ENCODE data around the gene LCE3A. TPM values are rescaled to one million over a fixed set of nuclear protein-coding genes. Genes with fewer than 3 reads are reported as not detected.

LCE3A gene
- not detected in 2 replicates for total RNA-seq (2021; fragmentation: NEBNext Ultra II Directional; extraction: Animal tissue kit (Norgen Biotek cat#: 25700))
- not detected in 2 replicates for polyA plus RNA-seq (2011; rRNA removed)
- polyA plus RNA-seq (2011; cell fraction: cytosol; rRNA removed) = not detected
- not detected for polyA plus RNA-seq (2011; cell fraction: nucleus; rRNA removed)
- polyA plus RNA-seq (2012, experiment 1 of 2) = not detected in 4 replicates
- not detected for polyA plus RNA-seq (2012, experiment 2 of 2)
- polyA plus RNA-seq (2013, experiment 1 of 2) = not detected
- polyA plus RNA-seq (2013, experiment 2 of 2) = not detected
- not detected in 2 replicates for polyA minus RNA-seq (2011; rRNA and poly(A)+ RNA removed)
- not detected for polyA minus RNA-seq (2011; cell fraction: cytosol; rRNA and poly(A)+ RNA removed)
- not detected for polyA minus RNA-seq (2011; cell fraction: nucleus; rRNA and poly(A)+ RNA removed)
- long read RNA-seq, experiment 1 = 0 reads
- long read RNA-seq, experiment 2 = 0 reads

- FAIRE-seq (no peak), DNase-seq (ENCODE audit: low read depth in 1 of 2, low spot score in 2 of 2) (no peak)
- Histone ChIP-seq H3K23ac (ENCODE audit: insufficient read length) (no peak within 1 kb of the TSS), H3K9me3 (ENCODE audit: insufficient read depth in 2 of 2, low read depth in 1 of 2, low read length in 1 of 2) (peaks cover 75 to 92% of the 10 kb centered on the region in 2 experiments), H3K4me3 (ENCODE audit: extremely low read depth in 1 of 4, insufficient read depth in 2 of 4, low read depth in 3 of 4, low read length in 4 of 4) (no peak within 1 kb of the TSS), H3K4me1 (replicated peaks in 1 of 4; ENCODE audit: control insufficient read depth in 3 of 4, insufficient read depth in 4 of 4, low read length in 3 of 4) (no peaks in the 10 kb centered on the region), H3K4me2 (ENCODE audit: insufficient read depth in 1 of 2, low read depth in 2 of 2, low read length in 2 of 2) (no peak within 1 kb of the TSS), H3K23me2 (ENCODE audit: low read depth, low read length) (no peaks in the 10 kb centered on the region; the same call in 1 of the 2 replicates), H4K91ac (replicated peaks; ENCODE audit: insufficient read length, low read length) (no peak within 1 kb of the TSS), H3K14ac (ENCODE audit: insufficient read length) (no peak within 1 kb of the TSS), H4K8ac (ENCODE audit: extremely low read depth, insufficient read depth, low read length) (no peak within 1 kb of the TSS; the same call in 1 of the 2 replicates), H3K56ac (replicated peaks; ENCODE audit: insufficient read length, low read depth, low read length) (no peak within 1 kb of the TSS), H3K36me3 (ENCODE audit: control insufficient read depth in 2 of 4, insufficient read depth in 4 of 4, low read length in 3 of 4) (no peaks in the 10 kb centered on the region), H2BK5ac (ENCODE audit: low read depth, low read length) (no peak within 1 kb of the TSS), H2BK120ac (replicated peaks; ENCODE audit: low read depth, low read length) (no peak within 1 kb of the TSS), H4K5ac (ENCODE audit: insufficient read length, low read depth, low read length) (no peak within 1 kb of the TSS), H2BK12ac (ENCODE audit: low read depth, low read length) (no peak within 1 kb of the TSS), H3K4ac (replicated peaks; ENCODE audit: insufficient read length, low read depth, low read length) (no peak within 1 kb of the TSS), H4K20me1 (replicated peaks in 1 of 2; ENCODE audit: control insufficient read depth in 1 of 2, insufficient read depth in 2 of 2, low read length in 2 of 2) (no peaks in the 10 kb centered on the region), H3K27me3 (replicated peaks in 1 of 4; ENCODE audit: control insufficient read depth in 3 of 4, extremely low read depth in 1 of 4, insufficient read depth in 3 of 4, low read length in 3 of 4) (no peaks in the 10 kb centered on the region), H3K18ac (ENCODE audit: extremely low read depth, low read length) (no peak within 1 kb of the TSS), H3K27ac (ENCODE audit: low read depth, low read length) (no peak within 1 kb of the TSS), H2BK15ac (ENCODE audit: low read length) (no peak within 1 kb of the TSS), H3K9ac (replicated peaks in 1 of 4; ENCODE audit: extremely low read depth in 1 of 4, low read depth in 3 of 4, low read length in 3 of 4) (no peak within 1 kb of the TSS), H2AFZ (ENCODE audit: low read length) (no peak within 1 kb of the TSS), H3K79me2 (ENCODE audit: control insufficient read depth in 1 of 2, insufficient read depth in 2 of 2, low read length in 2 of 2) (no peaks in the 10 kb centered on the region), H2BK20ac (ENCODE audit: low read length) (no peak within 1 kb of the TSS), H3K79me1 (ENCODE audit: low read depth, low read length) (no peaks in the 10 kb centered on the region), H2AK5ac (ENCODE audit: low read depth, low read length) (no peak within 1 kb of the TSS)
- no peak for TF ChIP-seq CBX5 (IDR thresholded peaks at IDR 0.05; ENCODE audit: low read depth, low read length)
- TF ChIP-seq EZH2 (IDR thresholded peaks at IDR 0.05; ENCODE audit: low read depth, low read length, severe bottlenecking) = no peak
- TF ChIP-seq E2F6 (IDR thresholded peaks at IDR 0.05) = no peak
- no peak for TF ChIP-seq RAD21 (IDR thresholded peaks at IDR 0.05 in 1 of 2, conservative IDR thresholded peaks at IDR 0.05 in 1 of 2; ENCODE audit: low read depth in 2 of 2, low read length in 2 of 2)
- no peak for TF ChIP-seq KDM4A (IDR thresholded peaks at IDR 0.05; ENCODE audit: low read depth, low read length, severe bottlenecking)
- TF ChIP-seq CBX8 (IDR thresholded peaks at IDR 0.05; ENCODE audit: borderline replicate concordance, low read depth, low read length) = no peak
- no peak for TF ChIP-seq SIN3A (conservative IDR thresholded peaks at IDR 0.05 in 1 of 2, IDR thresholded peaks at IDR 0.05 in 1 of 2; ENCODE audit: low read depth in 1 of 2, low read length in 2 of 2)
- TF ChIP-seq FOSL1 (IDR thresholded peaks at IDR 0.05; ENCODE audit: insufficient read depth, low read depth, low read length) = no peak
- ChIA-PET POLR2A (ENCODE audit: partially characterized antibody) (no interaction called here), CTCF (ENCODE audit: partially characterized antibody) (no interaction called here)
- WGBS, 2 experiments (ENCODE audit: extremely low coverage in 1 of 2, insufficient coverage in 1 of 2, insufficient read length in 1 of 2, insufficient replicate concordance in 2 of 2, low coverage in 1 of 2, low lambda C conversion rate in 2 of 2, missing lambda C conversion rate in 1 of 2) = 69% methylated on average over 9 of the region's 10 CpGs; no CpG with 5 or more reads in 1 of the 2 experiments
Observed at GRCh38 chr1:152622803-152623202, at the start of gene LCE3A. TSS of gene LCE3A (minus strand) at chr1:152623103. CDS start at chr1:152623103, 0 bp downstream.

Measured in H1 (cell line).